Suprapubic skin (tissue), 4 donors: Measurements from ENCODE around the gene ZNF117. TPM values are rescaled to one million over a fixed set of nuclear protein-coding genes. Genes with fewer than 3 reads are reported as not detected.
"Not testable (repeated sequence)": the region's sequence is repeated elsewhere in the genome, so short reads cannot be mapped to it uniquely, and the experiment has no call there.

Experiments
- DNase-seq, 2 donors: peaks; one replicate each; pipeline ENCODE4 v3.0.0-alpha.2; 2019; ENCODE audit warnings: low spot score in 2 of 2
- H3K27ac ChIP-seq: fragments of 200-600 bp; sonication (generic); one replicate; pipeline ENCODE4 v1.5.1; 2019
- H3K27me3 ChIP-seq: fragments of 200-600 bp; sonication (generic); one replicate; pipeline ENCODE4 v1.5.1; 2019
- H3K36me3 ChIP-seq: fragments of 200-600 bp; sonication (generic); one replicate; pipeline ENCODE4 v1.5.1; 2019
- H3K4me1 ChIP-seq: fragments of 200-600 bp; sonication (generic); one replicate; pipeline ENCODE4 v1.5.1; 2019
- H3K4me3 ChIP-seq: fragments of 200-600 bp; sonication (generic); one replicate; pipeline ENCODE4 v1.5.1; 2019; ENCODE audit warnings: mild to moderate bottlenecking
- H3K9me3 ChIP-seq: fragments of 200-600 bp; sonication (generic); one replicate; pipeline ENCODE4 v1.5.1; 2019
- CTCF ChIP-seq, 2 donors: fragments of 200-600 bp in 1 of 2; fragments of 450-650 bp in 1 of 2; sonication (generic) in 1 of 2; IDR thresholded peaks; one replicate each; pipeline ENCODE4 v1.5.1; 2016 to 2019; ENCODE audit warnings: antibody characterized with exemption in 2 of 2, mild to moderate bottlenecking in 1 of 2, moderate library complexity in 1 of 2
- EP300 ChIP-seq: sonication (generic); formaldehyde crosslinking; IDR thresholded peaks from one replicate; pipeline ENCODE4 v1.6.1; 2017; ENCODE audit warnings: antibody characterized with exemption
- POLR2A ChIP-seq, 2 donors: fragments of 450-650 bp; IDR thresholded peaks; one replicate each; pipeline ENCODE4 v1.6.1; 2017; ENCODE audit warnings: antibody characterized with exemption in 2 of 2, mild to moderate bottlenecking in 2 of 2, moderate library complexity in 2 of 2
- POLR2AphosphoS5 ChIP-seq, 3 donors: sonication (generic); formaldehyde crosslinking; IDR thresholded peaks; one replicate each; pipeline ENCODE4 v1.6.1; 2017; ENCODE audit warnings: antibody characterized with exemption in 3 of 3
- WGBS: methylation state at CpG from one replicate; pipeline ENCODE4 v1.1.5; 2018; 5-methylcytosine and 5-hydroxymethylcytosine counted together
- total RNA-seq, 4 donors: library from RNA; depleted of rRNA; stranded (reverse); fragments of >200 nt; gene quantifications; one replicate each; pipeline ENCODE4 v1.1.0, GENCODE V29; 2016

Gene ZNF117
- total RNA-seq, 4 donors from 2014 or later, result 5.3 to 18.2 (median 11.8) TPM

- no peak for DNase-seq
- no peak overlapping the region for H3K27ac ChIP-seq
- no peak overlapping the region for H3K4me3 ChIP-seq
- H3K4me1 ChIP-seq, result no peaks in the 10 kb centered on the region
- H3K36me3 ChIP-seq, result no peaks in the 10 kb centered on the region
- peaks cover 4% of the 10 kb centered on the region for H3K9me3 ChIP-seq
- TF ChIP-seq POLR2A (IDR thresholded peaks at IDR 0.05), result no peak
- TF ChIP-seq CTCF (IDR thresholded peaks at IDR 0.05), result no peak
- no peak for TF ChIP-seq POLR2AphosphoS5 (IDR thresholded peaks at IDR 0.05)
- TF ChIP-seq EP300, result no peak
- no peaks in the 10 kb centered on the region for H3K27me3 ChIP-seq
Observed at GRCh38 chr7:64965594-64965993, 25.2 kb downstream of the ZNF117 start.

- no peaks in the 10 kb centered on the region for H3K36me3 ChIP-seq
- H3K4me3 ChIP-seq, result no peak overlapping the region
- peaks cover 4% of the 10 kb centered on the region for H3K9me3 ChIP-seq
- DNase-seq, result no peak
- H3K4me1 ChIP-seq, result no peaks in the 10 kb centered on the region
- 84% methylated on average over 3 of the region's 3 CpGs for WGBS
- H3K27ac ChIP-seq, result no peak overlapping the region
- H3K27me3 ChIP-seq, result no peaks in the 10 kb centered on the region
- TF ChIP-seq EP300 (no peak), POLR2AphosphoS5 (IDR thresholded peaks at IDR 0.05) (no peak), POLR2A (IDR thresholded peaks at IDR 0.05) (no peak), CTCF (IDR thresholded peaks at IDR 0.05) (no peak)
Observed at GRCh38 chr7:64959072-64959747, 31.6 kb downstream of the ZNF117 start.

- WGBS, result 40% methylated on average over 1 of the region's 1 CpG
- no peak for DNase-seq
- no peak overlapping the region for H3K27ac ChIP-seq
- TF ChIP-seq EP300 (no peak), POLR2A (IDR thresholded peaks at IDR 0.05) (no peak), POLR2AphosphoS5 (IDR thresholded peaks at IDR 0.05) (no peak), CTCF (IDR thresholded peaks at IDR 0.05) (peak; percentile 67 to 73)
- H3K4me1 ChIP-seq, result peaks cover 26% of the 10 kb centered on the region
- no peaks in the 10 kb centered on the region for H3K9me3 ChIP-seq
- H3K36me3 ChIP-seq, result no peaks in the 10 kb centered on the region
- peaks cover 3% of the 10 kb centered on the region for H3K27me3 ChIP-seq
- H3K4me3 ChIP-seq, result no peak overlapping the region
Observed at GRCh38 chr7:64951250-64951848, 39.5 kb downstream of the ZNF117 start.

- H3K36me3 ChIP-seq, DNase-seq, H3K27me3 ChIP-seq, H3K4me3 ChIP-seq, H3K9me3 ChIP-seq, H3K27ac ChIP-seq: not testable (repeated sequence)
- H3K4me1 ChIP-seq, result peaks cover 32% of the 10 kb centered on the region
- WGBS, result 5% methylated on average over 9 of the region's 9 CpGs
Observed at GRCh38 chr7:64950673-64951072, 40.2 kb downstream of the ZNF117 start.

- not testable (repeated sequence) for H3K27me3 ChIP-seq, DNase-seq, H3K4me3 ChIP-seq, H3K9me3 ChIP-seq, H3K27ac ChIP-seq, H3K36me3 ChIP-seq
- 72% methylated on average over 1 of the region's 1 CpG for WGBS
- peaks cover 38% of the 10 kb centered on the region for H3K4me1 ChIP-seq
Observed at GRCh38 chr7:64948774-64949173, 42.1 kb downstream of the ZNF117 start.

GRCh38 chr7:64947252-64948000, 43.4 kb downstream of the ZNF117 start:
- peak overlapping the region; percentile 57 for H3K4me3 ChIP-seq
- TF ChIP-seq EP300, result no peak
- no peak for TF ChIP-seq POLR2A (IDR thresholded peaks at IDR 0.05)
- TF ChIP-seq CTCF (IDR thresholded peaks at IDR 0.05), result no peak
- TF ChIP-seq POLR2AphosphoS5 (IDR thresholded peaks at IDR 0.05), result no peak
- H3K36me3 ChIP-seq, result no peaks in the 10 kb centered on the region
- peak overlapping the region; percentile 73 for H3K27ac ChIP-seq
- H3K9me3 ChIP-seq, result no peaks in the 10 kb centered on the region
- H3K27me3 ChIP-seq, result peaks cover 3% of the 10 kb centered on the region
- peaks cover 38% of the 10 kb centered on the region for H3K4me1 ChIP-seq
- DNase-seq, result no peak
- 2% methylated on average over 10 of the region's 59 CpGs for WGBS
